HuH-7 (cell line): ENCODE results near the gene SLC30A2.
A peak's percentile ranks its signal among the peaks of the same experiment; 100 is the strongest.

Source experiments
- DNase-seq: peaks from one replicate; pipeline ENCODE4 v3.0.0; 2011; ENCODE audit warnings: low spot score

Gene SLC30A2

DNA sequence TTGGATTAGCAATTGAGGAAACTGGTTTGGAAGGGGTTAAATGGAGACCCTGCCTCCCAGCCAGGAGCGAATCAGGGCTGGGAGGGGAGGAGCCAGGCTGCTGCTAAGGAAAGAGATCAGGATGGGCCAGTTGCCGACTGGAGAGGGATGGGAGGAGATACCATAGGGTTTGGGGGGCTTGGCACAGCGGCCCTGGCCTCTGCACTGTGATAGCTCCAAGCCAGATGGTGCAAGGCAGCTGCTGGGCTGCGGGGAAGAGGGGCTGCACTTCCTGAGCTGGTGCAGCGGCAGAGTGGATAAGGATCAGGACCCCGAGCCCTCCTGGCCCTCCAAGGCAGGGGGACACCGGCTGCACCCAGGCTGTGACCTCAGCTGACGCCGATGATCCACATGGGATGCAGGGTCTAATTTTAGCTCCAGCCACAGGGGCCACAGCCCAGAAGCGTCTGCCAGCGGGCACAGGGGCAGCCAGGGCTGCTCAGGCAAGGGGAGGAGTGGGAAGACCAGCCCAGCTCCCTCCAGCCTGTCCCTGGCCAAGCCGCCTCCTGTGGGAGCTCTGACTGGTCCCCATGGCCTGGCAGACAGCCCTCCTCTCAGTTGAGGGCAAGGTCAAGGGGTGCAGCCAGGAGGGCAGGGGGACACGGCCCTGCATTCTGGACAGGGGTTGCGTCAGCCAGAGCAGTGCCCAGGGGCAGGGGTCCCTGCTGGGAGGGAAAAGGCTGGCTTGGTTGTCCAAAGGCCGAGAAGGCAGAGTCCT, 24.1 kb downstream of the SLC30A2 start, which contains the start of gene EXTL1:
Gene EXTL1 (plus strand): TSS at position 129 of the 757 bp plus-strand sequence. CDS start 872 bp downstream, outside the sequence.
- DNase-seq: no peak

DNA sequence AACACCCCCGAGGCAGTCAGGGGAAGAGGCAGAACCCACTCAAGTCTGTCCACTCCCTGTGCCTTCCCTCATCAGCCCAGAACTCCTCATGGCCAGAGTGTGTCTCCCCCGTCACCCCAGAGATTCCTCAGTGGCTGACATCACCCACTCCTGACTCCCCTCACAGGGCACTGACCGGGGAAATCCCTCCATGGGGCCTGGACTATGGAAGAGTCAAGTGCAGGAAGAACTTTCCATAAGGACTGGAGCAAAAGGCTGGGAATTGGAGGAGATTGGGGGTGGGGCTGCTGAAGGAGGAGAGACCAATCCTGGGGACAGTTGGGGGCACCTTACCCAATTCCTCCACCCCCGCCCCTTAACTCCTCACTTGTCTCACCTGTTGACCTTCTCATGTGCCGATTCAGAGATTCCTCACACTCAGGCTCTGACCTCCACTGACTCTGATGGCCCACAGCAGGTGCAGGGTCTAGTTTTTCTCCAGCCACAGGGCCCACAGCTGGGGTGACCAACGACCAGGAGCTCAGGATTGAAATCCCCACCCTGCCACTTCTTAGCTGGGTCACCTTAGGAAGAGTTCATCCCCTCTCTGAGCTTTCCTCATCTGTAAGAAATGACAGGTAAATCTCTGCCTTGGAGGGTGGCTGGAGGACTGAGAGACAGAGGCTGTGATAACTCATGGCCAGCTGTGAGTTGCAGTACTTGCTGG, 24.8 kb downstream of the SLC30A2 start:
- DNase-seq: no peak

DNA sequence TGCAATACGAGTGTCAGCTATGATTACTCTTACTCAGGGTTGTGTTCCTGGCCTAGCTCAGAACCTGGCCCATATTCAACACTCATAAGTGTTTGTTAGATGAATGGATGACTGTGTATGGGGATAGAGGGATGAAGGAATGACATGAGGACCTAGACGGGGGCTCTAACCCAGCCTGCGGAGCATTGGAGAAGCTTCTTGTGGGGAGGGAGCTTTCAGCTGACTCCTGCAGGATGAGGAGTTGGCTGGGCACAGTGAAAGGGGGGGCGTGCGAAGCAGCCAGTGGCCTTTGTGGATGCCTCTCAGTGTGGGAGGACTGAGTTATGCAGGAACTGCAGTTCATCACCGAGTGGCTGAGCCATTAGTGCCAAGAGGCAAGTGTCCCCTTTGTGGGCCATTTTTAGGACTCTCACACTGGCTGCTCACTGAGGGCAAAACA, 25.6 kb downstream of the SLC30A2 start:
- DNase-seq: no peak

DNA sequence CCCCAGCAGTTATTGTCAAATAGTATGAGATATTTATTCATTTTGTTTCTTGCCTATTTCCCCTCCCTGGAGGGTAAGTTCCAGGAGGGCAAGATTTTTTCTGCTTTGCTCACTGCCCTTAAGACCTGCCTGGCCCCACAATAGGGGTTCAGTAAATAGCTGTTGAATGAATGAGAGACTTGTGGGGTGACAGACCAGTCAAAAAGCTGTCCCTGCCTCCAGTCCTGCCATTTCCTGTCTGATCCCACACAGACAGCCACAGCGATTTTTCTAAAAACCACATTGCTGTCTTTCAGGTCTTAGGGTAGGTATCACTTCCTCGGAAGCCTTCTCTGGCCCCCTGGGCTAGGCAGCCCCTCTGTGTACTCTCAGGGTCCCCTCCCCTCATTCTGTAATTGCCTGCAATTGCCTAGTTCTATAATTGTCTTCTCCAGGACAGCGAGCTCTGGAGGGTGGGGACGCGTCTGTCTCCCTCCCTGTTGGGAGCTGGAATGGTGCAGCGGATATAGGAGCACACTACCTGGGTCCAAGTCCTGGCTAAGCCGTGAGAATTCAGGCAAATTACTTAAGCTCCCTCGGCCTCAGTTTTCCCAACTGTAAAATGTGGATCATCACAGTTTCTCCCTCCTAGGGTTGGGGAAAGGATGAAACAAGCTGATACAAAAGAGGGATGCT, 26.1 kb downstream of the SLC30A2 start:
- no peak for DNase-seq

DNA sequence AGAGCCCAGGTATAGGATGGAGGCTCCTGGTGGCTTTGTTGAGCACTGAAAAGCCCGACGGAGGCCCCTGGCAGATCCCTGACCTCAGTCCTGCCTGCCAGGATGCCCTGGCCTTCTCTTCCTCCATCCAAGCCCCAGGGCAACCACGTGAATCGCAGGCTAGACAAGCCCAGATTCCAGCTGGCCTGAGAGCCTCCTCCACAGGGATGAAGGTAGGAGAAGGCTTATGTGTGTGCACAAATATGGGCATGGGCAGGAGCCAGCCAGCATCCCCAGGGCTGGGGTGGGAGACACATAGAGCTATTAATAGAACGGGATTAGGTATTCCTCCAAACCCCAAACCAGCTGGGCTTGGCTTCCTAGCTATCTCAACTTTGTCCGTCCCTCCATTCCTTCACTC, 28.3 kb downstream of the SLC30A2 start:
- no peak for DNase-seq

DNA sequence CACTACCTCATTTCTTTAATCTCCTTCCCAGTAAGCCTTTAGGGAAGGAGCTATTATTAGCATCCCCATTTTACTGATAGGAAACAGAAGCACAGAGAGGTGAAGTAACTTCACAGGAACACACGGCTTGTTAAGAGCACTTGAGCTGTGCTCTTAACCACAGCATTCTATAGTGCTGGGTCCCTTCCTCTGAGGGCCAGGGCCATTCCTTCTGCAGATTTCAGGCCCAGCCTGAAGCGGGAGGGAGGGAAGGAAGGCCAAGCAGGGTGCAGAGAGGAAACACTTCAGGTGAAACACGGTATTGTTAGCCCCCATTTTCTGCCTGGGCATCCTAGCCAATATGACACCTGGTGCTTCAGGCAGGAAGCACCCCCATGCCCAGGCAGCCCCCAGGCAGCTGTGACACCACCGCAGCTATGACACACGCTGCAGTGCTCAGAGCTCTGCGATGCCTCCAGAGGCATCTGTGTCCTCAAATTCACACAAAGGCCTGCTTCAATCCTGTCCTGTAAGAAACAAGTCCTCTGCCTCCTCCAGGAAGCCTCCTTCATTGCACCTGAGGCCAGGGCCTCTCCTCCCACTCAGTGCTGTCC, 28.9 kb downstream of the SLC30A2 start:
- DNase-seq: no peak

DNA sequence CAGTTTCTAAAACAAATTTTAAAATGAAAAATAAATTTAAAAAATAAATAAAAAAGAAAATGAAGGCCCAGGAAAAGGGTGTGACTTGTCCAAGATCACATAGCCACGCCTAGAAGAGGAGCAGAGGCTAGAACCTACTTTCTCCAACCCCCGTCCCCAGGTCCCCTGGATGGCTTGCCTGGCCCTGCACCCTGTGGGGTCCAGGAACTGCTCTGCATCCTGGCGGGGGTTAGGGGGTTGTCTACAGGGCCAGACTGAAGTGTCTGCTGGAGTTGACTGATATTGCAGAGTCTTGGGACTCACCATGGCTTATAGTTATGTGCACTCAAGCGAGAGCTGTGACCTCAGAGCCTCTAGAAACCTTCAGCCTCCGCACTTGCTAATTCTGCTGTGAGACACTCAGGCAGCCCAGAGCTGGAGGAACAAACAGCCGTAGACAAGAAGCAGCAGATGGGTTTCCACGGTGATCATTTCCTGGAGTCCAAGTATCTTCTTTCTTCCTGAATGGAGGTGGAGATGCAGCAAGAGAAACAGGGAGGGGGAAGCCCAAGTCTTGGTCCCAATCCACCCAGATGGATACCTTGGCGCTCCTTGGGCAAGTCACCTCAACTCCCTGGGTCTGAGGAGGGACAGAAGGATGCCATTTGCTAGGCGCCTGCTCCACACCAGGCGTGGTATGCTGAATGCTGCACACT, 29.5 kb downstream of the SLC30A2 start:
- no peak for DNase-seq

DNA sequence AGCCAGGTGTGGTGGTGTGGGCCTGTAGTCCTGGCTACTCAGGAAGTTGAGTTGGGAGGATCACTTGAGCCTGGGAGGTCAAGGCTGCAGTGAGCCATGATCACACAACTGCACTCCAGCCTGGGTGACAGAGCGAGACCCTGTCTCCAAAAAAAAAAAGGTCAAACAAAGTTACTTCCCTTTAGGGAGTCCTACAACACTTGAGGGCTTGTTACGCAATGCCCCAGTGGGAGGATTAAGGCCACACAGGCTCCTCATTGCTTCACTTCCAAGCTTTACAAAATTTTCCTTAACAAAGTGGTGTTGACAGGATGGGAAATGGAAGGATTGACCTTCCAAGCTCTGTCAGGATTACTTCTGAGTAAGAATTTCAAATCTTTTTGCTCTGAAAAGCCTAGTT, 30.6 kb downstream of the SLC30A2 start:
- no peak for DNase-seq

DNA sequence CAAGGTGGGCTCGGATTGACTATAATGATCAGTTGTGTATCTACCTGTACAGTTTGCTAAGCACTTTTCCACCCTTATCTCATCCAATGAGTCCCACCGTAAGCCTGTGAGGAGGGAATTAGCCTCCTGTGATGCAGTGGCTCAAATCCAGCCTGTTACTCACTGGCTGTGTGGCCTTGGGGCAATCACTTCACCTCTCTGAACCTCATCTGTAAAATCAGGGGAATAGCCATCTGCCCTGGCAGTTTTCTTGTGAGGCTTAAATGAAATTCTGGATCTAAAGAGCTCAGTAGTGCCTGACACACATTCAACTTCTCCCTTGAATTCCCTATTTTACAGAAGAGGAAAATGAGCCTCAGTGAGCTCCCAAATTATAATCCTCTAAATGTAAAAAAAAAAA, 31.7 kb downstream of the SLC30A2 start:
- DNase-seq: no peak

DNA sequence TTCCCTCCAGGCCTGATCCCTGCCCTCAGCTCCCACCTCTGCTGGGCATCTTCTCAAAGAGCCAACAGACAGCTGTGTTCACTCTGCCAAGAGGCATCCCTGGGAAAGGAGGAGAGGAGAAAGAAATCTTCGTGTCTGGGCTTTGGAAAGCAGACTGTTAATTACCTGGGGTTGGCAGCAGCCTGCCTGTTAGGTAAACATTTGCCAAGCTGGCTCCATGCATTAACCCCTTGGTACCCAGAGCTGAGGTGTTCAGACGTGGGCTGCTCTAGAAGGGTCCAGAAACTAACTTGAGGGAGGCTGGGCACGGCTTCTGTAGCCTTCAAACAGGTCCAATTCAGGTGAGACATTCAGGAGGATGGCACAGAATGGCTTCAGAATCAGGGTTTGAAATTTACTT, 33.1 kb downstream of the SLC30A2 start:
- DNase-seq: no peak

DNA sequence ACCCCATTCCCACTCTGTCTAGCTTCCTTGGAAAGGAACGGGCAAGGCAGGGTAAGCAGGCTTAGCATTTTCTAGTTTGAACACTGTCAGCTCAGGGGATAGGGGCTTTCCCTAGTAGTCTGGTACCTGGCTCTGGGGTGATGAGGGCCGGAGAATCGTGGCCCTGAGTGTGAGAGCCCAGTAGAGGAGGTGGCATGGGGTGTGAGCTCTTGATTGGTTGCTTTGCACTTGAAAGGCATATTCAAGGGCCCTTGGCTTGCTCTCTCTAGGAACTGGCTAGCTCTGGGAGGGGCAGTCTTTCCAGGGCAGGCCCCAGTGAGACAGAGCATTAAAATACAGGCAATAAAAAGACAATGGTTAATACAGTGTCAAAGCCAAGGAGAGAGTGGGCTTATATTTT, 35.1 kb downstream of the SLC30A2 start:
- DNase-seq: no peak

DNA sequence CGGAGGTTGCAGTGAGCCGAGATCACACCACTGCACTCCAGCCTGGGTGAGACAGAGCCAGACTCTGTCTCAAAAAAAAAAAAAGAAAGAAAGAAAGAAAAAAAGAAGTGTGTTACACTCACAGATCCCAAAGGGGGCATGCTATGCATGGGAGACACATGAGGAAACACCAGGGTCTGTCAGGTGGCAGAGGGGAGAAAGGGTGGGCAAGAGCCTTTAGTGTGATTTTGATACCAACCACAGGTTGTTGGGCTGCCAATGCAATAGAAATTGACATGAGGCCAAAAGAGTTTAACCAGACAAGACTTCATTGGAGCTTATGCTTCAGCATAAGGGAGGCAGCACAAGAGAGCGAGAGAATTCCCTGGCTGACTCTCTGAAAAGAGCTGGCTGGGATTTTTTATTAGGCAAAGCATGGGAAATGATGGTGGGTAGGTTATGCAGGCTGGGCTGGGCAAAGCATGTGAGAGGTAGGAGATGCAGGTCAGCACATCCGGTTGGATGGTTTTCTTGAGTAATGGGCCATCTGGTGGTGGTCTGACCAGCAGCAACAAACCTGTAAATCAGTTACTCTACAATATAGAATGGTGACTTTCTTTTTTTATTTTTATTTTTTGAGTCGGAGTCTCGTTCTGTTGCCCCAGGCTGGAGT, 36.0 kb downstream of the SLC30A2 start:
- DNase-seq: no peak

DNA sequence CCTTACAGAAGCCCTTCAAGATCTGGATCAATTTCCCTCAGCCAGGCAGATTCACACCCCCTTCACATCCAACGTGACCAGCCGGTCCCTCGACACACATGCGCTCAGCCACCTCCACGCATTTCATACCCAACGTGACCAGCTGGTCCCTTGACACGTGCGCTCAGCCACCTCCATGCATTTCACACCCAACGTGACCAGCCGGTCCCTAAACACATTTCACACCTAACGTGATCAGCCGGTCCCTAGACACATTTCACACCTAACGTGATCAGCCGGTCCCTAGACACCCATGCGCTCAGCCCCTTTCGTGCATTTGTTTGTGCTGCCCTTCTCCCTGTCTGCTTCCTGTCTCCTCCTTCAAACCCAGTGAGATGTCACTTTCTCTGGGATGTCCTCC, 39.2 kb downstream of the SLC30A2 start:
- no peak for DNase-seq

DNA sequence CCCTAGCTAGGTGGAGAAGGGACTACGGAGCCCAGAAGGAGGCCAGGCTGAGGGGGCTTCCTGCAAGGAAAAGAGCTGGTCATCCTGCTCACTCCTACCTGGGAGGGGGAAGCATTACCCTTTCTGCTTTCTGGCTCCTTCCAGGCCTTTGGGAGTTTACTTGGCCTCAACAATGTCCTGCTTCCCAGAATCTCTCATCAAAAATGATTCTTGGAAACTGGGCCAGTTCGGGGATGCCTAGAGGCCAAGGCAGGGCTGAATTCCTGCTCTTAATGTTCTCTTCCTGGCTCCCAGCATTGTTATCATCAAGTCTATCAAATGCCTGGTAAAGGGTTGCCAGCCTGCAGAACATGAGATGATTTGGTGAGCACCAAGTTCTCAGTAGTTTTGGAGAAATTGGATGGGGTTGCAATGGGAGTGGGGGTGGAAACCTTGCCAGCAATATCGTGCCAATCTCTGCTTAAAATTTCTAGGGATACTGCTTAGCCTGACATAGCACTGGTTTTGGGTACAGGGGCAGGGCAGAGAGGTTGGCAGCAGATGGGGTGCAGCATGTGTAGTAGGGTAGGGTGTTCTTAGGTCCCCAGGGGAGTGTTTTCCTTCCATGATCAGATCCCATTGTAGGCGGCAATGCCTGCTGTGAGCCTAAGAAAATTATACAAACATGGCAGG, 40.3 kb downstream of the SLC30A2 start:
- DNase-seq: no peak

DNA sequence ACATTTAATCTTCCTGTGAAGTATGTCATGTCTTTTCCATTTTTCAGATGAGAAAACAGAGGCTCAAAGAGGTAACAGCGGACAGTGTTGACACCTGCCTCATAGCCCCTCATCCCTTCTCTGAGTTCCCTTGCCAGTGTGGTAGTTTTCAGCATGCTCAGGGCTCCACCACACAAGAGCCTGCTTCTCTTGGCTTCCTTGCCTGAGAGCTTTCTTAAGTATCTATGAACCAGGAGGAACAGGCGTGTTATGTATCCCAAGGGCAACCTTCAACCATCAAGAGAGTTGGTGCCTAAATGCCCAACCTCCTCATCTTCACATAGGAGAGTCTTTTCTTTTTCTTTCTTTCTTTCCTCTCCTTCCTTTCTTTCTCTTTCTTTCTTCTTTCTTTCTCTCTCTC, 42.2 kb downstream of the SLC30A2 start:
- DNase-seq: no peak

DNA sequence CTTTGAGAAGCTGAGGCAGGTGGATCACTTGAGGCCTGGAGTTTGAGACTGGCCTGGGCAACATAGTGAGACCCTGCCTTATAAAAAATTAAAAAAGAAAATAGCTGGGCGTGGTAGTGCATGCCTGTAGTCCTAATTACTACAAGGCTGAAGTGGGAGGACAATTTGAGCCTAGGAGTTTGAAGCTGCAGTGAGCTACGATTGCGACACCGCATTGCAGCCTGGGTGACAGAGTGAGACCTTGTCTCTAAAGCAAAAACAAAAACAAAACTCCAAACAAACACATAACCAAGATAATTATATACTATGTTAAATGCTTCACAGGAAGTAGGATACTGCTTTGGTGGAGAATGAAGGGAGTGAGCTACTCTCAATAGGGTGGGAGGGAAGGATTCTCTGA, 42.7 kb downstream of the SLC30A2 start:
- DNase-seq: no peak

DNA sequence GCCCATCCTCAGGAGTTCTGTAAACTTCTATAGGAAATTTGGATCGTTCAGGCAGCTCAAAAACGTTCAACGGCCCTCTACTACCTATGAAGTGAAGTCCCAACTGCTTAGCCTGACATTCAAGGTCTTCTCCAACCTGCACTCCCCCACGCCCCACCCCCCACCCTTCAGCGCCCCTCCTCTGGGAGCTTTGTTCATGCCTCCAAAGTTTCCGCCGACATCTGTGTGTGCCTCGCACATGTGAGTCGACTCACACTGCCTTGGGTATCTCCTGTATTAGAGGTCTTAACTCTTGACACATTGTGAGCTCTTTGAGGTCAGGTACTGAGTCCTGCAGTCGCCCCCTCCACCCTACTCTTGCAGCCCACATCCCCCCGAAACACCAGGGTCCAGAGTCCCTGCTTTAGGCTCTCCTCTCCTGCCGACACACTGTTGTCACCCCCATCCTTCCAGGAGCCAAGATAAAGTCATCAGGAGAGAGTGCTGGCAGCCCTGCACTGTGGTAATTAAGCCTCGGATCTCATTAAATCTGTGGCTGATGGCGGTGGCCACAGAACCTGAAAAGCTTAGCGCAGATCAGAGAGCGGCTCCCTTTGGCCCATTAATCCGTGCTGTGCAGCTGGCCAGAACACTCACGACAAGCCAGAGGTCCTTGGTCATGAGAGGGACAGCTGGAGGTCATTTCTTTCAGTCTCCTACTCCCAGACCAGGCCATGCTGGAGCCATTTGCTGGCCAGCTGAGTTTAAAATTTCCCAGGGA, 46.7 kb downstream of the SLC30A2 start:
- DNase-seq: no peak

DNA sequence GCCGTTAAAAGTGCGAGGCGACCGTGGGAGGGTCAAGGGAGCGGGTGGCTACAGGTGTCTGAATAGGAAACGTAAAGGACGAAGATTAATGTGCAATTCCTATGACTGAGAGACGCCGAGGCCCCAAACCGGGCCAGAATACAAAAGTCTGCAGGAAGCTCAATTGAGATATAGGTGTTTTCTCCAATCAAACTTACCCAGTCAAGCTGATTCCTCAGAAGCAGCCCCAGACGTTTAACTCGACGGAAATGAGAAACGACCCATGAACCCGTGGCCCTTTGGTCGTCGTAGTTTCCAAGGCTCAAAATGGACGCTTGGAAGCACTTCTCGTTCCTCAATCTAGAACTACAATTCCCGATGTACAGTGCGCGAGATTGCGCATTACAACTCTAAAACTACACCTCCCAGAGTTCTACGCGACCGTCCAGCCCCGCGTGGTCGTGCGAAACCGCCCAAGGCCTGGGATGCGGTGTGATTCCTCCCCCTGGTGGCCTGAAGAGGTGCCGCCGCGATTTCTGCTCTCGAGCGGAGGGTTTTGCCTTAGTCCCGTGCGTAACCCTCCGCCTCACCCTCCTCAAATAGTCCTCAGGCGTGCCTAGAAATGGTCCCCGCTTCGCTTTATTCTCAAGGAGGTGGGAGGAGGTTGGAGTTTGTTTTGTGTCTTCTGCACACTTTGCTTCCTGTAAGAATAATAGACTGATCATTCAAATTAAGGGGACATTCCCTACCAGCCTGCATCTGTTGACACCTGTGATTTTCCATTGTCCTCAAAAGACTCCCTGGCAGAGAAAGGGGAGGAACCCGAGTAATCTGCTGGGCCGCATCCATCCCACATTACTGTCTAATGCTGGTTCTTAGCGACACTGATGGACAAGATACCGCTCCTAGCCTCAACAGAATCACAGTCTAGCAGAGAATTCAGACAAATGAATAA, 47.8 kb downstream of the SLC30A2 start, which contains the start of gene PAFAH2:
Gene PAFAH2 (minus strand): TSS at position 236 of the 934 bp plus-strand sequence. CDS start 7,247 bp downstream, outside the sequence.
- DNase-seq: peak; percentile 79
